IMR-90 (cell line): ENCODE results near the gene KRTAP12-1.
"Not testable (repeated sequence)": the region's sequence is repeated elsewhere in the genome, so short reads cannot be mapped to it uniquely, and the experiment has no call there.

ENCODE experiments used
- FOS ChIP-seq: fragments of 150-350 bp; IDR thresholded peaks from 2 replicates; pipeline ENCODE4 v1.6.1; 2016; ENCODE audit warnings: low read depth, low read length
- MAFK ChIP-seq: IDR thresholded peaks from 2 replicates; pipeline ENCODE4 v1.6.1; 2012; ENCODE audit warnings: low read depth, low read length, improper control_type of control experiment
- MXI1 ChIP-seq: IDR thresholded peaks from 2 replicates; pipeline ENCODE4 v1.6.1; 2012; ENCODE audit warnings: low read depth, mild to moderate bottlenecking, low read length, moderate library complexity, borderline replicate concordance
- POLR2A ChIP-seq: IDR thresholded peaks from 2 replicates; pipeline ENCODE4 v1.6.1; 2012; ENCODE audit warnings: mild to moderate bottlenecking, low read depth, low read length
- RFX5 ChIP-seq: IDR thresholded peaks from 2 replicates; pipeline ENCODE4 v1.8.0; 2012; ENCODE audit warnings: low read depth, mild to moderate bottlenecking, low read length, moderate library complexity
- TF ChIP-seq, protein P1 (sequence below): conservative IDR thresholded peaks from 2 replicates; pipeline ENCODE4 v1.5.1; 2012; ENCODE audit warnings: mild to moderate bottlenecking, low read depth, low read length, improper control_type of control experiment

DNA sequence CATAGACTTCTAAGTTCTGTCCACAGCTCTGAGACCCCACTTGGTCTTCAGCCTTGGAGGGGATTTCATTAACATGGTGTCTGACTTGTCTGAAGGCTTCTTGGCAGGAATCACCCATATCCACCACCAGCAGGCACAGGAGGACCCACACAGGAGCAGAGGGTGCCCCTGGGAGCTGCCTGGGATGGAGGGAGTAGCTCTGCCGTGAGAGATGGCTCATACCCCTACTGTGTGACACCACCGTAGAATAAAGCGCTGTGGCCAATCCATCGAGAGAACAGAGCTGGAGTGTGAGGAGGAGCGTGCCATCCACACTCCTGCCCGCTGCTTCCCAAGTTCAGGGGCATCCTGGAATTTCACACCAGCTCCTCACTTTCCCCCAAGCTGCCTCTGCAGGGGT lies 3.1 kb upstream of the KRTAP12-1 start:
- TF ChIP-seq, protein P1, sequence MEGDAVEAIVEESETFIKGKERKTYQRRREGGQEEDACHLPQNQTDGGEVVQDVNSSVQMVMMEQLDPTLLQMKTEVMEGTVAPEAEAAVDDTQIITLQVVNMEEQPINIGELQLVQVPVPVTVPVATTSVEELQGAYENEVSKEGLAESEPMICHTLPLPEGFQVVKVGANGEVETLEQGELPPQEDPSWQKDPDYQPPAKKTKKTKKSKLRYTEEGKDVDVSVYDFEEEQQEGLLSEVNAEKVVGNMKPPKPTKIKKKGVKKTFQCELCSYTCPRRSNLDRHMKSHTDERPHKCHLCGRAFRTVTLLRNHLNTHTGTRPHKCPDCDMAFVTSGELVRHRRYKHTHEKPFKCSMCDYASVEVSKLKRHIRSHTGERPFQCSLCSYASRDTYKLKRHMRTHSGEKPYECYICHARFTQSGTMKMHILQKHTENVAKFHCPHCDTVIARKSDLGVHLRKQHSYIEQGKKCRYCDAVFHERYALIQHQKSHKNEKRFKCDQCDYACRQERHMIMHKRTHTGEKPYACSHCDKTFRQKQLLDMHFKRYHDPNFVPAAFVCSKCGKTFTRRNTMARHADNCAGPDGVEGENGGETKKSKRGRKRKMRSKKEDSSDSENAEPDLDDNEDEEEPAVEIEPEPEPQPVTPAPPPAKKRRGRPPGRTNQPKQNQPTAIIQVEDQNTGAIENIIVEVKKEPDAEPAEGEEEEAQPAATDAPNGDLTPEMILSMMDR = not testable (repeated sequence)
- TF ChIP-seq MXI1, MAFK, POLR2A, FOS, RFX5: not testable (repeated sequence)
